PC-9 (cell line): Measurements from ENCODE around the gene SPRTN.

Experiments
- CTCF ChIP-seq: fragments of 200-600 bp; sonication (generic); conservative IDR thresholded peaks from 2 replicates; pipeline ENCODE4 v1.6.1; 2017; ENCODE audit warnings: mixed run types, antibody characterized with exemption, mild to moderate bottlenecking, moderate library complexity
- EZH2 ChIP-seq: fragments of 200-600 bp; sonication (generic); IDR thresholded peaks from 2 replicates; pipeline ENCODE4 v1.8.0; 2017; ENCODE audit warnings: antibody characterized with exemption, low read depth

DNA sequence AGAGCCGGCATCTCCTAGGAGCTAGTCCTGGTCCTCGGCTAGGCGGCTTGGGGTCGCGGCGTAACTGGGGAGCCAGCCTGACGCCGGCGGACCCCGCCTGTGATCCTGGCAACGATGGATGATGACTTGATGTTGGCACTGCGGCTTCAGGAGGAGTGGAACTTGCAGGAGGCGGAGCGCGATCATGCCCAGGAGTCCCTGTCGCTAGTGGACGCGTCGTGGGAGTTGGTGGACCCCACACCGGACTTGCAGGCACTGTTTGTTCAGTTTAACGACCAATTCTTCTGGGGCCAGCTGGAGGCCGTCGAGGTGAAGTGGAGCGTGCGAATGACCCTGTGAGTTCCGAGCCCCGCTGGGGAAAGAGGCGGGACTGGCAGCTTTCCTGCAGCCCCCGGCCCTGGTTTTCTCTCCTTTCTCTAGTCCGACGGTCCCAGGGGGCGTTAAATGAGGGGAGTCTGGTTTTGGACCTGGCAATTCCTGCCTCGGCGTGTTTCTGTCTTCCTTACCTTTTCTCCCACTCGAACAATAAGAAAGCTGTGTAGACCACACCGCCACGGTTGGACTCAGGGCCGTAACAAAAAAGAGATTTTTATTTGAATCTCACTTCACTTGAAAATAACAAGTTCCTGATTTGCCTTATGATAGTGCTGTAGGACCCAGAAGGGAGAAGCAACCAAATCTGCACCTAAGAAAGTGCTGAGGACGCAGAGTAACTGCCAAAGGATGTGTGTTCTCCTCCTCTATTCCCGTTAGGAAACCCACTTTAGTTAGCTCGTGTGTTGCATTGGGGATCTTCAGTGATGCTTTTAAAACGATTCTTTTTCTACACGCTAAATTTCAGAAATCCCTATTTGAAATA is at the start of gene SPRTN:
- TF ChIP-seq CTCF (no peak), EZH2 (no peak)
